Epithelial cell of prostate (primary cell): ENCODE results near the gene HIVEP1.
A peak's percentile ranks its signal among the peaks of the same experiment; 100 is the strongest.

Source experiments
- DNase-seq: peaks from one replicate; pipeline ENCODE4 v3.0.0-alpha.2; 2011; ENCODE audit warnings: low read depth, low spot score
- H3K27ac ChIP-seq: fragments of 450-650 bp; 2 replicates; pipeline ENCODE4 v1.5.1; 2017; ENCODE audit warnings: mild to moderate bottlenecking

The HIVEP1 gene

DNA sequence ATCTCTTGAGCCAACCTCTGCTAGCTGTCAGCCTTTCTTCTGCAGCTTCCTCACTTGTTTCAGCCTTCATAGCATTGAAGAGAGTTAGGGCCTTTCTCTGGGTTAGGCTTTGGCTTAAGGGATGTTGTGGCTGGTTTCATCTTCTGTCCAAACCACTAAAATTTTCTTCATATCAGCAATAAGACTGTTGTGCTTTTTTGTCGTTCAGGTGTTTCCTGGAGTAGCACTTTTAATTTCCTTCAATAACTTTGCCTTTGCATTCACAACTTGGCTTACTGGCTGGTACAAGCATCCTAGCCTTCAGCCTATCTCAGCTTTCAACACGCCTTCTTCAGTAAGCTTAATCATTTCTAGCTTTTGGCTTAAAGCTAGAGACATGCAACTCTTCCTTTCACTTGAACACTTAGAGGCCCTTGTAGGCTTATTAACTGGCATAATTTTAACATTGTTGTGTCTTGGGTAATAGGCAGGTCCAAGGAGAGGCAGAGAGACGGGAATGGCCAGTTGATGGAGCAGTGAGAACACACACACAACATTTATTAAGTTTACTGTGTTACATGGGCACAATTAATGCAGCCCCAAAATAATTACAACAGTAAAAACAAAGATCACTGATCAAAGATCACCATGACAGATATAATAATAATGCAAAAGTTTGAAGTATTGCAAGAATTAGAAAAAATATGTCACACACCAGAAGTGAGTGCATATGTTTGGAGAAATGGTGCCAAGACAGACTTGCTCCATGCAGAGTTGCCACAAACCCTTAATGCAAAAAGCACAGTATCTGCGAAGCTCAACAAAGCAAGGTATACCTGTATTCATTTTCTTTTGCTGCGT, 98.6 kb downstream of the HIVEP1 start:
- H3K27ac ChIP-seq, result no peak overlapping the region
- DNase-seq, result no peak

GRCh38 chr6:12111363-12111670, 99.2 kb downstream of the HIVEP1 start:
- no peak overlapping the region for H3K27ac ChIP-seq
- DNase-seq, result no peak

DNA sequence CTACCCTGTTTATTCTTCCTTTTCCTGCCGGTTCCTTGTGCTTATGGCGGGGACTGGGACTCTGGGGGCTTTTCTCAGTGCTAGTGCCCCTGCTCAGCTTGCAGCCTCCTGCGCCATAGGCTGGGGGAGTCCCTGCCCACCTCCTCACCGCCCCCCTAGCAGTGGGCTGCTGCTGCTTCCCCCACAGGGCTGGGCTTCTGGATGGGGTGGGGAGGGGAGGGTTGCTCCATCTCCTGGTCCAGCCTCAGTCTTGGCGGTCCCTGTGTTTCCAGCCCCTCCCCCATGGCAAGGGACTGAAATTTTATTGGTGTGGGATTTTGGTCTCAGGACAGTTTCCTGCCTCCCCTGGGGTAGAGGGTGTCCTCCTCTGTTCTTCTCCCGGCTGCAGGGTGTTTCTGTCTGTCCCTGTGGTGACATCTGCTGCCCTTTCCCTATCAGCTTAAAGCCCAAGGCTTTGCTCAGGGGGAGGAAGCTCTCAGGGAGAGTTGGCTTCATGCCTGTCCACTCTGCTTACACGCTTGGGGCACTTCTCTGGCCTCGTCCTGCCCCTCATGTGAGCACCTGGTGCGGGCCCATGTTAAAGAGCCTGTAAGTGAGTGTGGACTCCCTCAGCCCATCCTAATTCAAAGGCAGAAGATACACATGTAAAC, 100.6 kb downstream of the HIVEP1 start:
- no peak for DNase-seq
- peak overlapping the region; percentile 16 for H3K27ac ChIP-seq

- DNase-seq, result peak; percentile 8
- peak overlapping the region; percentile 16 for H3K27ac ChIP-seq
Measured at GRCh38 chr6:12113190-12113577, 101.1 kb downstream of the HIVEP1 start.

- no peak for DNase-seq
- H3K27ac ChIP-seq, result no peak overlapping the region
Measured at GRCh38 chr6:12114055-12114503, 102.0 kb downstream of the HIVEP1 start.

- DNase-seq, result no peak
- no peak overlapping the region for H3K27ac ChIP-seq
Measured at GRCh38 chr6:12115001-12115400, 102.9 kb downstream of the HIVEP1 start.

DNA sequence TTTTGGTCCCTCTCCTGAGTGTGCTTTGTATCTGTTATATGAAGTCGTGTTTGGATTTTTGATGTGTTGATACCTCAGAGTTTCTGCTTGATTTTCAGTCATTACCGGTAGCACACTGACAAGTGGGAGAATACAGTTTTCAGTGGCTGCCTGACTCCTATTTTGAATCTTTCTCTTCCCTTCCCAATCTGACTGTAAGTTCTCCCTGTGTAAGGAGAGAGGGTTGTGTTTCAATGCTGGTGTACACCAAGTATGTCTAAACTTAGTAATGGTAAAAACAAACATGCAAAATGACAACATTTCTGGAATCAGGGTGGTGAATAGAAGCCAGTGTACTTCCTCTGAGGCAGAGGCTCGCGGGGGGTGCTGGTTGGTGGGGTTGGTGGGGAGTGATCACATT, 103.4 kb downstream of the HIVEP1 start:
- DNase-seq, result no peak
- H3K27ac ChIP-seq, result no peak overlapping the region

- no peak overlapping the region for H3K27ac ChIP-seq
- DNase-seq, result no peak
Measured at GRCh38 chr6:12116264-12116800, 104.2 kb downstream of the HIVEP1 start.

GRCh38 chr6:12116978-12117377, 104.9 kb downstream of the HIVEP1 start:
- no peak overlapping the region for H3K27ac ChIP-seq

DNA sequence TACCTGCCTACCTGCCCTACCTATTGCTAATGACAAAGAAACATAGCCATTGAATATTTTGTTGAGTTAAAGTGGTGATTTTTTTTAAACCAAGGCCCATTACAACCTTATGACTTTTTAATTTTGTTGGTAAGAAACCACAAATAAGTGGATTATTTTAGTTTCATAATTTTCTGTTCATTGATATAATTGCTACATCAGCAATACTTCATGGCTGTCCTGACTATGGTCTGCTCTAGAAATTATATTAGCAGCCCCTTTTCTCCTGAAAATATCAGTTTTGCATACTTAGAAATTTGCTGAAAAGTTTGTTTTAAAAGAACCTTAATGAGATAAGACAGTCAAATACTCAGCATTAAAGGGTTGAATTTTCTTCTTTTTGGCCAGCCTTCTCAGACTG, 106.5 kb downstream of the HIVEP1 start:
- no peak for DNase-seq
- no peak overlapping the region for H3K27ac ChIP-seq

More at GRCh38 chr6:12116978-12117377, 104.9 kb downstream of the HIVEP1 start:
- no peak for DNase-seq

- DNase-seq, result no peak
- no peak overlapping the region for H3K27ac ChIP-seq
Measured at GRCh38 chr6:12119085-12119588, 107.0 kb downstream of the HIVEP1 start.

- H3K27ac ChIP-seq, result no peak overlapping the region
- no peak for DNase-seq
Measured at GRCh38 chr6:12125396-12125795, 113.3 kb downstream of the HIVEP1 start.

DNA sequence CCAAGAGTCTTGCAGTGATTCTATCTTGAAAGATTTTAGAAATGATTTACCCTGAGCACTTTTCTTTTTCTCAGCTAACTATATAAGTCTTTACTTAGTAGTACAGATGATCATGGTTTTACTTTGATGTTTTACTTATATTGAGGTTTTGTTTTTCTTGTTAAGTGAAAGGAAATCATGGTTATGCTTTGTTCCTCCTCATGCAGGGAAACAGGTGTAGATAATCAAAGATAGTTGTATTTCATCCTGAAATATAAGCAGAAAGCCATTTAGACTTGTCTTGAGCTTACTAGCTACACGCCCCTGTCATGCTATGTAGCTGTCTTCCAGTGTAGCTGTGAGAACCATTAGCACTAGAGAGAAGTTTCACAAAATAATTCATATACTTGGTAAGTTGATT, 113.9 kb downstream of the HIVEP1 start:
- DNase-seq, result no peak
- H3K27ac ChIP-seq, result no peak overlapping the region

DNA sequence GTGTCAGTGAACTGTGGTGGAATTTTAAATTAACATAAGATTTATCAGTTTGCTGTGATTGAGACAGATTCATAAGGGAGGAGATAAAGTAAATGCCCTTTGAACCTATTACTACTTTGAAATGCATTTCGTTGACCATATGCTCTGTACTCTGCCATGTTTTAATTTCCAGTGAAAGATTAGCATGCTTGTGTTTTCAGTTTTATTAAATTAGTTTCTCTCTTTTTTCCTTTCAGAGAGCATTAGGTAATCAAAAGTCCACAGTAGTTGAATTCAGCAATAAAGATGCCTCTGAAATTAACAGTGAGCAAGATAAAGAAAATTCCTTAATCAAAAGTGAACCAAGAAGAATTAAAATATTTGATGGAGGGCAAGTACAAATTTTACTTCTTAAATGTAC, 117.4 kb downstream of the HIVEP1 start:
- H3K27ac ChIP-seq, result no peak overlapping the region
- no peak for DNase-seq

- no peak overlapping the region for H3K27ac ChIP-seq
- DNase-seq, result no peak
Measured at GRCh38 chr6:12132351-12133222, 120.5 kb downstream of the HIVEP1 start.

- H3K27ac ChIP-seq, result no peak overlapping the region
- DNase-seq, result no peak
Measured at GRCh38 chr6:12134581-12134980, 122.5 kb downstream of the HIVEP1 start.

- H3K27ac ChIP-seq, result no peak overlapping the region
- no peak for DNase-seq
Measured at GRCh38 chr6:12134991-12135390, 122.9 kb downstream of the HIVEP1 start.

DNA sequence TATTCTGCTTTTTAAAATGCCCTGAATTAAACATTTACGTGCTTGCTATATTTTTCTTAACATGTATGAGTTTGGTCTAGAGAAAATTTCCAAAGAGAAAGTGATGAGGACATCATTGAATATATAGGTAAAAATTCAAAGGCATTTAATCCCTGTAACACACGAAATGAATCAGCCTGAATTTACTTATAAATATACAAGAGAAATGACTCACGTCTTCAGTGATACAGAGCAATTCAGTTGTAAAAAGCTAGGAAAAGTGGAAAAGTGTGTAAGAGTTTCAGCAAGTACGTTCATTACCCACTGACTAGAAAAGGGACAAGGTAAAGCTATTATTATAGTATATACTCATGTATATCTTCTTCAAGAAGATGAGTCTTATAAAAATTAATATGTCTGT, 124.8 kb downstream of the HIVEP1 start:
- H3K27ac ChIP-seq, result no peak overlapping the region
- DNase-seq, result no peak

DNA sequence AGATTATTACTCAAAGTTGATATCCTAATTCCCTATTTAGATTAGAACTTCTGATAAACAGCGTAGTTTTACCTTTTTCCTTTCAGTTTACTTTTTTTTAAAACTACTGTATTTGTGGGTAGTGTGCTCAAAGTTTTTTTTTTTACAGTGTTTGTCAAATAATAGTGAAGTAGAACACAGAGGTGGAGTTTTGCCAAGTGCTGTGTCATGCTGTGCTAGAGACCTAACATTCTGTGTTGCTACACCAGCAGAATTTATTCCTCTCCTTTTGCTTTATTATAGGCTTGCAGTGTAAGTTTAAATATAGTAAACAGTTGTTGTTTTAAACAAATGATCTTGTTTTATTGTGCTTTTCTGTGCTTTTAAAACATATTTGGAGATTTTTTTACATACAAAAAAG, 125.4 kb downstream of the HIVEP1 start:
- H3K27ac ChIP-seq, result no peak overlapping the region
- no peak for DNase-seq

DNA sequence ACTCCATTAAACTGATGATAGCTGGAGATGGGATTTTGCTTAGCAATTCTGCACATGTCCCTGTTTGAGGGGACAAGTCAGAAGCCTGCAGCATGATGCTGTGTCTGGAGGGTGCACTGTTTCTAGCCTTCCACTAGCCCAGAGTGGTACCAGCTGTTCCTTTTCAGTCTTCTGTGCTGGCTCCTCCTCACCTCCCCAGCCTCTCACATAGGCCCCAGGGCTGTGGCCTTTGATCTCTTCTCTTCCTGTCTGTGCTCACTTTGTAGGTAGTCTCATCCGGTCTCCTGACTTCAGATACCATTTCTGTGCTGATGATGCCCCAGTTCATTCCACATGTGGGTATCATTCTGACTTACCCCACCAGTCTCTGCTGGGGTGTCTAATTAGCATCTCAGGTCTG, 126.3 kb downstream of the HIVEP1 start:
- no peak overlapping the region for H3K27ac ChIP-seq
- DNase-seq, result no peak
